GM19438 (cell line): ENCODE data around the gene GSTA2.
"Not testable (repeated sequence)": the region's sequence is repeated elsewhere in the genome, so short reads cannot be mapped to it uniquely, and the experiment has no call there.

Experiments
- ATAC-seq: cut with Tn5 transposase; IDR thresholded peaks from one replicate; pipeline ENCODE4 v1.9.1; 2021; ENCODE audit warnings: low read depth; ENCODE audit not compliant: unreplicated experiment

The GSTA2 gene

GRCh38 chr6:52763322-52763916 lies at the start of gene GSTA2:
Gene GSTA2 (minus strand): TSS chr6:52763475. CDS start chr6:52757947, 5,528 bp downstream.
- not testable (repeated sequence) for ATAC-seq

- ATAC-seq = not testable (repeated sequence)
Measured at GRCh38 chr6:52809777-52810176, 46.5 kb upstream of the GSTA2 start.

- ATAC-seq = no peak
Measured at GRCh38 chr6:52808660-52809059, 45.4 kb upstream of the GSTA2 start.

GRCh38 chr6:52803668-52804255 lies 40.5 kb upstream of the GSTA2 start, which contains the start of gene GSTA1:
Gene GSTA1 (minus strand): TSS chr6:52803816. CDS start chr6:52799267, 4,549 bp downstream.
- not testable (repeated sequence) for ATAC-seq

GRCh38 chr6:52802806-52803205 lies 39.5 kb upstream of the GSTA2 start:
- no peak for ATAC-seq

GRCh38 chr6:52801188-52801841 lies 38.0 kb upstream of the GSTA2 start:
- ATAC-seq = no peak

GRCh38 chr6:52799272-52799671 lies 36.0 kb upstream of the GSTA2 start:
- not testable (repeated sequence) for ATAC-seq

GRCh38 chr6:52794366-52794765 lies 31.1 kb upstream of the GSTA2 start:
- not testable (repeated sequence) for ATAC-seq

- ATAC-seq = no peak
Measured at GRCh38 chr6:52790861-52791260, 27.6 kb upstream of the GSTA2 start.

GRCh38 chr6:52789658-52790057 lies 26.4 kb upstream of the GSTA2 start:
- ATAC-seq = not testable (repeated sequence)

- no peak for ATAC-seq
Measured at GRCh38 chr6:52788478-52788877, 25.2 kb upstream of the GSTA2 start.

- ATAC-seq = no peak
Measured at GRCh38 chr6:52787917-52788316, 24.6 kb upstream of the GSTA2 start.

GRCh38 chr6:52786249-52786956 lies 23.1 kb upstream of the GSTA2 start:
- no peak for ATAC-seq

- ATAC-seq = not testable (repeated sequence)
Measured at GRCh38 chr6:52782696-52783274, 19.5 kb upstream of the GSTA2 start.

- not testable (repeated sequence) for ATAC-seq
Measured at GRCh38 chr6:52782209-52782608, 18.9 kb upstream of the GSTA2 start.

GRCh38 chr6:52779237-52779636 lies 16.0 kb upstream of the GSTA2 start:
- ATAC-seq = no peak

GRCh38 chr6:52776711-52777351 lies 13.6 kb upstream of the GSTA2 start:
- ATAC-seq = not testable (repeated sequence)

GRCh38 chr6:52769399-52769798 lies 6.1 kb upstream of the GSTA2 start:
- ATAC-seq = not testable (repeated sequence)

GRCh38 chr6:52767658-52768057 lies 4.4 kb upstream of the GSTA2 start:
- ATAC-seq = not testable (repeated sequence)
